Endothelial cell of umbilical vein (primary cell): ENCODE results near the gene MRPS23. TPM values are rescaled to one million over a fixed set of nuclear protein-coding genes. Genes with fewer than 3 reads are reported as not detected.

ENCODE experiments used
- BruUV-seq: library from RNA; stranded (reverse); fragments of 400-500 nt; replicated peaks from 2 replicates; lab custom pipeline; 2021; lab: Mats Ljungman, UMichigan
- CTCF ChIA-PET: fragments of 300-600, 350-600 bp; sonication (Branson Sonifier 250); formaldehyde crosslinking; loops from one replicate; lab custom pipeline; 2021; ENCODE audit warnings: antibody characterized with exemption, inconsistent platforms; lab: Charles Lee
- POLR2A ChIA-PET: fragments of 300-600, 350-600 bp; sonication (Branson Sonifier 250); formaldehyde crosslinking; loops from one replicate; lab custom pipeline; 2021; ENCODE audit warnings: antibody characterized with exemption, inconsistent platforms; lab: Charles Lee
- DNase-seq: peaks from one replicate; pipeline ENCODE4 v3.0.0-alpha.2; 2011; ENCODE audit warnings: low read depth, low spot score
- FAIRE-seq: peaks from 2 replicates; lab custom pipeline; 2011; peaks lifted over from hg19 to GRCh38; lab: Jason Lieb, UNC
- H2AFZ ChIP-seq: 2 replicates; pipeline ENCODE4 v1.6.0; 2012; ENCODE audit warnings: low read depth, low read length, control low read depth, inconsistent platforms
- H3K27ac ChIP-seq: 2 replicates; pipeline ENCODE4 v1.5.1; 2011; ENCODE audit warnings: low read depth, mild to moderate bottlenecking, control low read depth, low read length, moderate library complexity; ENCODE audit not compliant: insufficient read depth
- H3K27me3 ChIP-seq, 2 experiments: 2 replicates each; pipeline versions ENCODE4 v1.6.0 to v1.6.1; 2011; ENCODE audit warnings: low read length in 2 of 2, mixed read lengths in 1 of 2; ENCODE audit not compliant: control insufficient read depth in 2 of 2, insufficient read depth in 2 of 2
- H3K36me3 ChIP-seq, 2 experiments: 2 replicates in 1 of 2; 3 replicates in 1 of 2; pipeline ENCODE4 v1.5.1; 2011; ENCODE audit warnings: low read length in 2 of 2, mild to moderate bottlenecking in 1 of 2, moderate library complexity in 1 of 2; ENCODE audit not compliant: control insufficient read depth in 2 of 2, insufficient read depth in 2 of 2; ENCODE audit errors: extremely low read depth in 1 of 2
- H3K4me1 ChIP-seq: 3 replicates; pipeline ENCODE4 v1.5.1; 2011; ENCODE audit warnings: mild to moderate bottlenecking, low read length; ENCODE audit not compliant: control insufficient read depth, insufficient read depth; ENCODE audit errors: extremely low read depth
- H3K4me2 ChIP-seq: 2 replicates; pipeline ENCODE4 v1.6.1; 2011; ENCODE audit warnings: low read length, control low read depth, mixed read lengths; ENCODE audit not compliant: insufficient read depth
- H3K4me3 ChIP-seq, 3 experiments: fragments of 200-600 bp in 1 of 3; sonication (generic), shearing (Covaris generic) in 1 of 3; replicated peaks in 1 of 3; 2 replicates each; pipeline ENCODE4 v1.5.1; 2011 to 2016; ENCODE audit warnings: control low read depth in 3 of 3, low read length in 3 of 3, mild to moderate bottlenecking in 2 of 3, inconsistent platforms in 1 of 3, low read depth in 1 of 3, moderate library complexity in 1 of 3; ENCODE audit not compliant: insufficient read depth in 1 of 3
- H3K79me2 ChIP-seq: 2 replicates; pipeline ENCODE4 v1.6.0; 2012; ENCODE audit warnings: low read length, inconsistent platforms; ENCODE audit not compliant: control insufficient read depth, insufficient read depth
- H3K9ac ChIP-seq: replicated peaks from 2 replicates; pipeline ENCODE3; 2011; ENCODE audit warnings: low read length, control low read depth; ENCODE audit not compliant: insufficient read depth; ENCODE audit errors: extremely low read depth
- H3K9me1 ChIP-seq: replicated peaks from 3 replicates; pipeline ENCODE4 v1.6.0; 2011; ENCODE audit warnings: mild to moderate bottlenecking, low read length; ENCODE audit not compliant: control insufficient read depth, insufficient read depth; ENCODE audit errors: extremely low read depth
- H3K9me3 ChIP-seq: replicated peaks from 2 replicates; pipeline ENCODE4 v1.5.1; 2012; ENCODE audit warnings: low read length, inconsistent platforms; ENCODE audit not compliant: control insufficient read depth, insufficient read depth
- H4K20me1 ChIP-seq: replicated peaks from 2 replicates; pipeline ENCODE3; 2011; ENCODE audit warnings: mild to moderate bottlenecking, low read length; ENCODE audit not compliant: control insufficient read depth, insufficient read depth; ENCODE audit errors: extremely low read depth
- CTCF ChIP-seq, 2 donors: IDR thresholded peaks; 1 replicate in 1 of 2; 2 replicates in 1 of 2; pipeline ENCODE4 v1.5.1; 2011; ENCODE audit warnings: low read length in 2 of 2, mild to moderate bottlenecking in 2 of 2, moderate library complexity in 2 of 2, control low read depth in 1 of 2, inconsistent platforms in 1 of 2, low read depth in 1 of 2; ENCODE audit not compliant: insufficient read depth in 1 of 2; ENCODE audit errors: extremely low read depth in 1 of 2
- FOS ChIP-seq: IDR thresholded peaks from 2 replicates; pipeline ENCODE4 v1.6.1; 2011; ENCODE audit warnings: mild to moderate bottlenecking, low read length, moderate library complexity, borderline replicate concordance; ENCODE audit not compliant: insufficient read depth
- POLR2A ChIP-seq: IDR thresholded peaks from 2 replicates; pipeline ENCODE4 v1.6.1; 2012; ENCODE audit warnings: low read depth, mild to moderate bottlenecking, control low read depth, low read length
- POLR2AphosphoS5 ChIP-seq: IDR thresholded peaks from 2 replicates; pipeline ENCODE4 v1.6.1; 2012; ENCODE audit warnings: low read depth, mild to moderate bottlenecking, control low read depth, low read length, moderate library complexity; ENCODE audit not compliant: insufficient read depth
- dilution Hi-C: fragments of 300-500 bp; cut with MboI; formaldehyde crosslinking; loops from one replicate; pipeline ENCODE4 v1.15.0; 2019; ENCODE audit warnings: low sequenced_read_pairs; ENCODE audit not compliant: extremely low pct_ligation_motif_present
- intact Hi-C: fragments of 100-400 bp; cut with micrococcal nuclease; formaldehyde crosslinking; loops from one replicate; pipeline ENCODE4 v1.10.0; 2022
- polyA plus RNA-seq, 4 experiments: library from polyadenylated mRNA; depleted of rRNA in 3 of 4; stranded (reverse) in 3 of 4; unstranded in 1 of 4; fragments of >200 nt; gene quantifications; 2 replicates each; pipeline versions ENCODE4 v1.2.1 to v1.2.3, GENCODE V29; 2011 to 2012; ENCODE audit warnings: missing spikeins in 1 of 4
- total RNA-seq: library from RNA; stranded (reverse); gene quantifications from 2 replicates; pipeline ENCODE4 v1.2.3, GENCODE V29; 2021
- TF ChIP-seq, protein P1 (sequence below): IDR thresholded peaks from 2 replicates; pipeline ENCODE4 v1.6.1; 2011; ENCODE audit not compliant: insufficient read depth, insufficient read length

MRPS23 gene
- total and polyA plus RNA-seq, 2 donors (not counting 3 experiments of a cell fraction or from before 2014, with no cell fraction given) = 39.9 to 46.2 TPM

- dilution Hi-C loops = no loop called here
- FAIRE-seq = no peak
Measured at GRCh38 chr17:57810721-57811637, 38.9 kb downstream of the MRPS23 start.

More at GRCh38 chr17:57810721-57811637, 38.9 kb downstream of the MRPS23 start:
- no peaks in the 10 kb centered on the region for H4K20me1 ChIP-seq
- no peak overlapping the region for H3K27ac ChIP-seq
- no peak overlapping the region for H3K4me3 ChIP-seq
- TF ChIP-seq, protein P1, sequence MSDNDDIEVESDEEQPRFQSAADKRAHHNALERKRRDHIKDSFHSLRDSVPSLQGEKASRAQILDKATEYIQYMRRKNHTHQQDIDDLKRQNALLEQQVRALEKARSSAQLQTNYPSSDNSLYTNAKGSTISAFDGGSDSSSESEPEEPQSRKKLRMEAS = no peak
- no peak for TF ChIP-seq POLR2AphosphoS5
- no peak for TF ChIP-seq POLR2A
- TF ChIP-seq CTCF (IDR thresholded peaks at IDR 0.05; ENCODE audit: extremely low read depth in 1 of 2, insufficient read depth in 1 of 2, low read depth in 1 of 2, low read length in 2 of 2) = no peak
- TF ChIP-seq FOS = no peak
- DNase-seq = no peak
- H3K36me3 ChIP-seq = no peaks in the 10 kb centered on the region
- ChIA-PET CTCF (interaction anchor here (1.0 to 1.5 kb wide), 2 partner anchors 22 to 568 kb away, joined by 3 to 4 read pairs; no protein-coding TSS in a partner anchor), POLR2A (no interaction called here)
- H3K9me1 ChIP-seq = no peaks in the 10 kb centered on the region
- H3K9ac ChIP-seq = no peak overlapping the region
- no peaks in the 10 kb centered on the region for H3K79me2 ChIP-seq
- peak overlapping the region; percentile 6 for H2AFZ ChIP-seq
- intact Hi-C loops = no loop called here
- H3K4me1 ChIP-seq = no peaks in the 10 kb centered on the region
- H3K4me2 ChIP-seq = no peak overlapping the region
- no TSS peak for BruUV-seq
- H3K27me3 ChIP-seq = peaks cover 0 to 2% of the 10 kb centered on the region in 2 experiments
- H3K9me3 ChIP-seq = no peaks in the 10 kb centered on the region
